Measurements from ENCODE around the gene TUBGCP6. TPM values are rescaled to one million over a fixed set of nuclear protein-coding genes. Genes with fewer than 3 reads are reported as not detected.
A peak's percentile ranks its signal among the peaks of the same experiment; 100 is the strongest.

Gene TUBGCP6
- total and polyA plus RNA-seq, 10 of the 15 experiments (the other 5 are each of a cell fraction or from before 2014, with no cell fraction given) = 0.74 to 41.4 (median 19.4) TPM

- TF ChIP-seq CUX1 (IDR thresholded peaks at IDR 0.05; ENCODE audit: insufficient replicate concordance, low read depth, low read length) = no peak
- TF ChIP-seq CBX3 (IDR thresholded peaks at IDR 0.05; ENCODE audit: borderline replicate concordance, low read depth) = no peak
- no peak for TF ChIP-seq ZNF384 (IDR thresholded peaks at IDR 0.05; ENCODE audit: borderline replicate concordance, low read depth, low read length)
- no peak for TF ChIP-seq ELK1 (IDR thresholded peaks at IDR 0.05; ENCODE audit: low read depth, low read length)
- no peak for TF ChIP-seq ZSCAN29 (IDR thresholded peaks at IDR 0.05)
- TF ChIP-seq SREBF1 (IDR thresholded peaks at IDR 0.05; ENCODE audit: low read length) = peak; percentile 39; the same call in 1 of the 2 replicates
- TF ChIP-seq NFXL1 (IDR thresholded peaks at IDR 0.05; ENCODE audit: borderline replicate concordance) = no peak
- no peak for TF ChIP-seq HDGF (IDR thresholded peaks at IDR 0.05)
- TF ChIP-seq YBX1 (IDR thresholded peaks at IDR 0.05) = no peak
- 0 out of 2 replicates have a peak, but pooled peaks have one; percentile 38 for TF ChIP-seq NKRF (conservative IDR thresholded peaks at IDR 0.05)
- TF ChIP-seq SRF (IDR thresholded peaks at IDR 0.05; ENCODE audit: low read depth in 2 of 2, low read length in 2 of 2) = no peak
- no peak for TF ChIP-seq RELA (IDR thresholded peaks at IDR 0.05; ENCODE audit: borderline replicate concordance, partially characterized antibody)
- no peak for TF ChIP-seq SIN3A (IDR thresholded peaks at IDR 0.05; ENCODE audit: low read depth, low read length)
- TF ChIP-seq TBL1XR1 (IDR thresholded peaks at IDR 0.05; ENCODE audit: low read depth, low read length) = 0 out of 2 replicates have a peak, but pooled peaks have one; percentile 39
- TF ChIP-seq ZNF274 (IDR thresholded peaks at IDR 0.05; ENCODE audit: insufficient read depth, insufficient read length) = no peak
- TF ChIP-seq SIX5 (IDR thresholded peaks at IDR 0.05; ENCODE audit: low read depth, low read length, severe bottlenecking) = peak; percentile 74
- TF ChIP-seq RCOR1 (conservative IDR thresholded peaks at IDR 0.05; ENCODE audit: low read depth, low read length) = no peak
- no peak for TF ChIP-seq NFYB (IDR thresholded peaks at IDR 0.05; ENCODE audit: insufficient read depth, low read depth, low read length)
- TF ChIP-seq, protein P1, sequence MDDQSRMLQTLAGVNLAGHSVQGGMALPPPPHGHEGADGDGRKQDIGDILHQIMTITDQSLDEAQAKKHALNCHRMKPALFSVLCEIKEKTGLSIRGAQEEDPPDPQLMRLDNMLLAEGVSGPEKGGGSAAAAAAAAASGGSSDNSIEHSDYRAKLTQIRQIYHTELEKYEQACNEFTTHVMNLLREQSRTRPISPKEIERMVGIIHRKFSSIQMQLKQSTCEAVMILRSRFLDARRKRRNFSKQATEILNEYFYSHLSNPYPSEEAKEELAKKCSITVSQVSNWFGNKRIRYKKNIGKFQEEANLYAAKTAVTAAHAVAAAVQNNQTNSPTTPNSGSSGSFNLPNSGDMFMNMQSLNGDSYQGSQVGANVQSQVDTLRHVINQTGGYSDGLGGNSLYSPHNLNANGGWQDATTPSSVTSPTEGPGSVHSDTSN (IDR thresholded peaks at IDR 0.05; ENCODE audit: insufficient replicate concordance, low read depth, low read length) = no peak
- TF ChIP-seq SMARCA5 (IDR thresholded peaks at IDR 0.05) = 0 out of 2 replicates have a peak, but pooled peaks have one; percentile 64
- TF ChIP-seq NBN (IDR thresholded peaks at IDR 0.05) = peak; percentile 58; the same call in 1 of the 2 replicates
- no peak for TF ChIP-seq LARP7 (IDR thresholded peaks at IDR 0.05)
Measured at GRCh38 chr22:50185375-50186087, 59.3 kb downstream of the TUBGCP6 start, which contains the start of gene TRABD (continued).
